ENCODE measurements around the gene ODF2. TPM values are rescaled to one million over a fixed set of nuclear protein-coding genes. Genes with fewer than 3 reads are reported as not detected.
"Not testable (repeated sequence)": the region's sequence is repeated elsewhere in the genome, so short reads cannot be mapped to it uniquely, and the experiment has no call there.

The ODF2 gene
- 20.5 and 25.4 TPM in 2 replicates for total RNA-seq

GRCh38 chr9:128455849-128456612, at the start of gene ODF2:
Gene ODF2, plus strand, starts transcription at chr9:128456006. Its CDS starts 86 bp downstream, at chr9:128456092.
- peak; percentile 96 for DNase-seq (ENCODE audit: low read depth in 2 of 2)

- no peak for DNase-seq (ENCODE audit: low read depth in 2 of 2)
Observed at GRCh38 chr9:128406848-128407391, 48.9 kb upstream of the ODF2 start.

GRCh38 chr9:128408963-128409431, 46.8 kb upstream of the ODF2 start:
- DNase-seq (ENCODE audit: low read depth in 2 of 2) = no peak

- DNase-seq (ENCODE audit: low read depth in 2 of 2) = no peak
Observed at GRCh38 chr9:128409450-128409849, 46.4 kb upstream of the ODF2 start.

GRCh38 chr9:128409978-128410377, 45.8 kb upstream of the ODF2 start:
- DNase-seq (ENCODE audit: low read depth in 2 of 2) = peak; percentile 33 to 52

GRCh38 chr9:128411364-128412119, 44.3 kb upstream of the ODF2 start:
- no peak for DNase-seq (ENCODE audit: low read depth in 2 of 2)

- DNase-seq (ENCODE audit: low read depth in 2 of 2) = peak; percentile 45 to 65
Observed at GRCh38 chr9:128412120-128412790, 43.6 kb upstream of the ODF2 start.

GRCh38 chr9:128413728-128414127, 42.1 kb upstream of the ODF2 start:
- DNase-seq (ENCODE audit: low read depth in 2 of 2) = not testable (repeated sequence)

GRCh38 chr9:128414461-128414860, 41.3 kb upstream of the ODF2 start:
- no peak for DNase-seq (ENCODE audit: low read depth in 2 of 2)

- DNase-seq (ENCODE audit: low read depth in 2 of 2) = no peak
Observed at GRCh38 chr9:128415281-128415680, 40.5 kb upstream of the ODF2 start.

- no peak for DNase-seq (ENCODE audit: low read depth in 2 of 2)
Observed at GRCh38 chr9:128416014-128416413, 39.8 kb upstream of the ODF2 start.

GRCh38 chr9:128416432-128417019, 39.3 kb upstream of the ODF2 start:
- no peak for DNase-seq (ENCODE audit: low read depth in 2 of 2)

GRCh38 chr9:128419061-128419925, 36.5 kb upstream of the ODF2 start:
- peak; percentile 22 to 48 for DNase-seq (ENCODE audit: low read depth in 2 of 2)

- DNase-seq (ENCODE audit: low read depth in 2 of 2) = peak; percentile 61 to 68
Observed at GRCh38 chr9:128420060-128420650, 35.7 kb upstream of the ODF2 start.

- peak; percentile 31 to 59 for DNase-seq (ENCODE audit: low read depth in 2 of 2)
Observed at GRCh38 chr9:128420651-128421481, 34.9 kb upstream of the ODF2 start, which contains the start of gene CERCAM. Gene CERCAM, plus strand, starts transcription at chr9:128420857. Its CDS starts 21 bp downstream, at chr9:128420878.

GRCh38 chr9:128421482-128421996, 34.3 kb upstream of the ODF2 start:
- no peak for DNase-seq (ENCODE audit: low read depth in 2 of 2)

- DNase-seq (ENCODE audit: low read depth in 2 of 2) = not testable (repeated sequence)
Observed at GRCh38 chr9:128422022-128422782, 33.6 kb upstream of the ODF2 start.

- DNase-seq (ENCODE audit: low read depth in 2 of 2) = no peak
Observed at GRCh38 chr9:128422783-128423150, 33.0 kb upstream of the ODF2 start.

All from lung microvascular endothelial cell (primary cell).